ENCODE data around the gene ID4.

The ID4 gene, protein sequence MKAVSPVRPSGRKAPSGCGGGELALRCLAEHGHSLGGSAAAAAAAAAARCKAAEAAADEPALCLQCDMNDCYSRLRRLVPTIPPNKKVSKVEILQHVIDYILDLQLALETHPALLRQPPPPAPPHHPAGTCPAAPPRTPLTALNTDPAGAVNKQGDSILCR

DNA sequence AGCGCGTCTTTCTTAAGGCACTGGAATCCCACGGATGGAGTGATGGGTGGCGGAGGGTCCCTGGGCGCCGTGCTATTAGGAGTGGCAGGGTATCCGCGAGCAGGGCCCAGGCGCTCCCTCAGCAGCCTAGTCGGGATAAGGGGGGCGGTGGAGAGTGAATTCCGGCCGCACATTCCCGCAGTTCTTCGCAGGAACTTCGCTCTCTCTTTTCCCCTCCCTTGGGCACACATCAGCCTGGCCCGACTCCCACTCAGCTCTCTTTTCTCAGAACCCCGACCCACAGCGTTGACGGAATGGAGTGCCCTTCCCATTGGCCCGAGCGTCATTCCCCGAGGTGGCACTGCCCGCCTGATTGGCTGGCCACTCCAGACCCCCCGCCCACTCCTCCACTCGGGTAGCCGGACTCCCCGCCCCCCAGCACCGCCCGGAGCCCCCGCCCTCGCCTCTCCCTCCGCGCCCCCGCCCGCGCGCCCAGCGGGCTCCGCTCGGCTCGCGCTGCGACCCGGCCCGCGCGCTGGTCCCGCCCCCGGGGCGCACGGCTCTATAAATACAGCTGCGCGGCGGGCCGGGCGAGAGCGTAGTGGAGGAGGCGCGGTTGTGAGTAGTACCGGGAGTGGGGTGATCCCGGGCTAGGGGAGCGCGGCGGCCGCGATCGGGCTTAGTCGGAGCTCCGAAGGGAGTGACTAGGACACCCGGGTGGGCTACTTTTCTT, at the start of gene ID4:
TSS of gene ID4 (plus strand) at position 572 of the 712 bp plus-strand sequence. CDS start 385 bp downstream, outside the sequence.
- peak; percentile 49 for DNase-seq

GRCh38 chr6:19788686-19789085, 48.5 kb upstream of the ID4 start:
- no peak for DNase-seq

- no peak for DNase-seq
Measured at GRCh38 chr6:19789100-19789803, 47.9 kb upstream of the ID4 start.

DNA sequence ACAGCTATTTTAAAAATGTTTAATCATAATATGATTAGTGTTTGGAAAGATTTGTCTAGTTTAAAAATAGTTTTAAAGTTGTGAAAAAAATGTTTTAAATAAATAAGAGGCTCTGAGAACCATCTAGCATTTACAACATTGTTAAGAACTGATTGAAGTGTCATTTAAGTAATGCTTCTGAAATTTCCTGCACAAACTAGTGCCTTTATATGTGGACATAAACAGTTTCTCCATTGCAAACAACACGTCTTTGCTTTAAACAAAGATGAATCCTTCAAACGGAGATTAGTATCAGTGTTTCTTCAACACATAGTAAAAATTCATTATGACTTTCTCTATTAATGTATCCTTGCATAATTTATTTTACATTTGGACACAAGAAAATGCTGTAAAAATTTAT, 45.9 kb upstream of the ID4 start:
- DNase-seq: no peak

- no peak for DNase-seq
Measured at GRCh38 chr6:19795211-19795610, 42.0 kb upstream of the ID4 start.

DNA sequence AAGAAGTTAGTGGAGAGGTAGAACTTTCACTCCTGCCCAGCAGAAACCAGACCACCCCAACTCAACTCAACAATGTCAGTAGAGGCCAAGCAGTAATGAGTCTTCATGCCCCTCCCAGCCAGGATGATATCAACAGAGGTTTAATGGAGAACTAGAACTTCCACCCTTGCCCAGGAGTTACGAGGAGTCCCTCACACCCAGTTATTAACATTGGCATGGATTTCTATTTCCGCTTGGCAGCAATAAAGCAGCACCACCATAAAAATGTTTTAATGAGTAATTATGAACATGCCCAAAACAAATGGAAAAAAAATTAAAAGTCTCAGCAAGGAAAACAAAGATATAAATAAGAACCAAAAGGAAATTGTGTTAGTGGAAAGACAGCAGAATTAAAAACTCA, 40.7 kb upstream of the ID4 start:
- no peak for DNase-seq

DNA sequence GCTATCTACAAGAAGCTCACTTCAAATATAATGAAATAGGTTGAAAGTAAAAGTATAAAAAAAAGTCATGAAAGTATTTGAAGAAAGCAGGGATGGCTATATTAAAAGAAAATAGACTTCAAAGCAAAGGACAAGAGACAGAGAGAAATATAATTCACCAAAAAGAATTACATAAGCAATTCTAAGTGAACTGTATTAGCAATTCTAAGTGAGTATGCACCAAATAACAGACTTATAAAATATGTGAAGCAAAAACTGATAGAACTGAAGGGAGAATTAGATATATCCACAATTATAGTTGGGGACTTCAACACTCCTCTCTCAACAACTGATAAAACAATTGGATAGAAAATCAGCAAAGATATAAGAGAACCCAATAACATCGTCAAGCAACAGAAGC, 38.8 kb upstream of the ID4 start:
- no peak for DNase-seq

DNA sequence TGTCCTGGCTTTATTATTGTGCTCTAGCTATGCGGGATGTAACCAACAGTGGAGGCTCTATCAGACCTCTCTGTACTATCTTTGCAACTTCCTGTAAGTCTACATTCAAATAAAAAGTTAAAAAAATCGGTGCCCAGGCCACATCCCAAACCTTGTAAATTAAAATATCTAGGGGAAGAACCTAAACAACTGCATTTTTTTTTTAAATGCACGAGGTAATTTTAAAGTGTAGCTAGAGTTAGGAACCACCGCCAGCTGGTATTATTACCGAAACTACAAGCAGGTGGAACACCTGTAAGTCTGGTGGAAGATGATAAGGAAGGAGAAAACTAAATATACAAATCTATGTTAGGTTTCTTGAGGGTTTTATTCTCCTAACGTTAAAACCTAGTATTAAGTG, 34.5 kb upstream of the ID4 start:
- DNase-seq: no peak

- no peak for DNase-seq
Measured at GRCh38 chr6:19803331-19804204, 33.6 kb upstream of the ID4 start.

- peak; percentile 95 for DNase-seq
Measured at GRCh38 chr6:19804205-19805128, 32.7 kb upstream of the ID4 start.

- DNase-seq: peak; percentile 19
Measured at GRCh38 chr6:19805129-19805481, 32.1 kb upstream of the ID4 start.

DNA sequence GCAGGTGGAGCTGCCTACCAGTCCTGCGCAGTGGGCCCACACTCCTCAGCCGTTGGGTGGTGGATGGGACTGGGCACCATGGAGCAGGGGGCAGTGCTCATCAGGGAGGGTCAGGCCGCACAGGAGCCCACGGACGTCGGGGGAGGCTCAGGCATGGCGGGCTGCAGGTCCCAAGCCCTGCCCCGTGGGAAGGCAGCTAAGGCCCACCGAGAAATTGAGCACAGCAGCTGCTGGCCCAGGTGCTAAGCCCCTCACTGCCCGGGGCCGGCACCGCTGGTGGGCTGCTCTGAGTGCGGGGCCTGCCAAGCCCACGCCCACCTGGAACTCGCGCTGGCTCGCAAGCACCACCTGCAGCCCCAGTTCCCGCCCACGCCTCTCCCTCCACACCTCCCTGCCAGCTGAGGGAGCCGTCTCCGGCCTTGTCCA, 30.2 kb upstream of the ID4 start:
- no peak for DNase-seq

GRCh38 chr6:19811397-19812079, 25.6 kb upstream of the ID4 start:
- DNase-seq: no peak

DNA sequence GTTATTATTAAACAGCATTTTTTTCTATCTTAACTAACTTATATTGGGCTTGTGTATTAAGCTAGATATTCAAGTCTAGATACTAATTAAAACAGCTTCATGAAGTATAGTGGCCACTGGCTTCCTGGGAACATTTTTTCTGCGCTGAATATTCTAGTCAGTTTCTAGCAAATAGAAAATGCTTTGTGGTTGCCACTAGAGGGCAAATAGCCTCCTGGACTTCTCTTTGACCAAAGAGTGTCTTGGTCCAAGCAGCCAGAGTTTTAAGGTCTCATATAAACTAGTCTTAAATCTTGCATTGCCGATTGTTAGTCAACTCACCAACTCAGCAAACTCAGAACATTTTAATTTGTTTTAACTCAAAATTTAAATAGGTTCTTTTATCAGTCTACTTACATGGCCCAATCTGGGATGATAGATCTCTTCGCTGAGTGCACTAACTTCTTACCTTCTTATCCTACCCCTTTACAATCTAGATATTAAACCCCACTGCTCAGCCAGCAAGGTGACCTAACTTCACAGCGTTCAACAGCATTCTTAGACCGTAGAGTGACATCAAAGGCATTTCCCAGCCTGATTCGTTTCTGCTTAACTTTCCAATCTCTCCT, 24.6 kb upstream of the ID4 start:
- DNase-seq: no peak

DNA sequence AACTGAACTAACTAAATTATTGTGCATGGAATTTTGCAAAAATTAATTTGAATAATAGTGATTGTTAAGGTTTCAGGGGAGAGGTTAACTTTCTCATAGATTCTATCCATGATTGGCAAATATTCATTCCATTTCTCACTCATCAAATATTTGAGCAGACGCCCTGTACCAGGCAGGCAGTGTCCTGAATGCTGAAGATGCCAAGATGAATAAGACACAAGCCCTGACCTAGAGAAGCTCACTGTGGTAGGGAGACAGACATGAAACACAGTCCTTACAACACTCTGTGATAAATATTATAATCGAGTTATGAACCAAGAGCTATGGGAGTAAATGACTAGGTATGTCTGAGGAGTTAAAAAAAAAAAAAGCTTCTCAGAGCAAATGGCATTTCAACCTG, 18.4 kb upstream of the ID4 start:
- no peak for DNase-seq

GRCh38 chr6:19824058-19824807, 12.9 kb upstream of the ID4 start:
- DNase-seq: no peak

DNA sequence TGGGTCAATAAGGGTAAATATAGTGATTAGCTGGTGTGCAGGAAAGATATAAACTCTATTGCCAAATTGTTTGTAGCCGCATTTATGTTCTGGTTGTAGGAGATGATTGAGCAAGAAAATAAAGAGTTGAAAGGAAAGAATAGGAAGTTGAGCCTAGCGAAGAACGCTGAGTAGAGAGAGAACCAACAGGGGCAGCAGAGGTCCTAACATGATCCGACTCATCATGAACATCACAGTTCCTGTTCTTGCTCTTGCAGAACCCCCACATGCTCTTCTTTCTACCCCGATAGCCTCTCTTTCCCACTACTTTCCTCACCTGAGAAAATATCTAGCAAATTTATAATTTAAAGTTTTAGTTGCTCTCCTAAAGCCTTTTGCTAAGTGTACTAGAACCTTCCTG, 9.9 kb upstream of the ID4 start:
- no peak for DNase-seq

DNA sequence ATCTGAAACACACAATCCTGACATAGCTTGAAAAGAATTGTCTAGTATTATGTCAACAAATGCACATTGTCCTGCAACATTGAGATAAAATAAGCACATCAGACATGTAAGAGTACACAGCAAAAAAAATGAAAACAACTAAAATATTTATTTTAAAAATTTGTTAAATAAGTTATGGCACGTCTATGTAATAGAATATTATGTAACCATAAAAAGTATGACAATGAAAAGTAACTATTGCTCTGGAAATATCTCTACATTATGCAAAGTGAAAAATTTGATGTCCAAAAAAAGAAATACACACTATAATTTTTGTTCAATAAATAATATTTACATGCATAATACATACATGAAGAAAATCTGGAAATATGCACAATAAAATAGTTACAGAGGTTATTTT, 9.3 kb upstream of the ID4 start:
- no peak for DNase-seq

DNA sequence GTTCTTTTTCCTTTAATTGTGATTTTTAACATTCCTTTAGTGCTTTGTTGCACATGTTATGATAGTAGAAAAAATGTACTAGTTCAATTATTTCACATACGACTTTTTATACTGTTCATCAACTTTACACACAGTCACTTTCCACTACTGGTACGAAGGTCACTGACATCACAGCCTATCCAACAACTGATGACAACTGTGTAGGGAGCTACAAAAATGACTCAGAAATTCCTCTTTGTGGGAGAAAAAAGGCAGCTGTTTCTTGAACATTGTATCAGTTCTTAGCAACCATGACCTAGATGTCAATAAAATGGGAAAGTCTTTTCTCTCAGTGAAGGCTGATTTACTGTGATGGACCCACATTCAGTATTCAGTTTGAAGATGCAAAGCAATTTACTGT, 7.0 kb upstream of the ID4 start:
- DNase-seq: no peak

DNA sequence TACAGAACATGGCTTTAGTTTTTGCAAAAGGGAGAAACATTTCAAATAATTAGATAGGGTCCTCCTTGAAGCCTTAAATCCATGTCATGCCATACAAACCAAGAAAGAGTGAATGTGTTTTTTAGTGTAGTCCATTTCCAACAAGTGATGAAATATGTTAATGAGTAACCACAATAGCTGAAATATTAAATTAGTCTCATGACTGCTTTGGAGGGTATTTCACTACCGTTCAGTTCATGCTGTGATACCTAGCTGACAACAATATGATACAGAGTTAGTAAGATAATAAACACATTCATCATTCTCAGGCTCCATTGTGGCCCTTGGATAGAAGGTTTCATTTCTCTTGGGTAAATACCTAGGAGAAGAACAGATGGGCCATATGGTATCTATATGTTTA, 5.8 kb upstream of the ID4 start:
- DNase-seq: no peak

Measured in DMS 273 treated with DMSO at 0.1 percent for 48 hours (cell line).